HepG2 (cell line): ENCODE data around the gene GLT1D1. TPM values are rescaled to one million over a fixed set of nuclear protein-coding genes. Genes with fewer than 3 reads are reported as not detected.

Experiments used
- ARNT ChIP-seq: fragments of 450-650 bp; IDR thresholded peaks from 2 replicates; pipeline ENCODE4 v1.6.1; 2017
- DDIT3 ChIP-seq: sonication (generic); formaldehyde crosslinking; IDR thresholded peaks from 2 replicates; pipeline ENCODE4 v1.4.0; 2020; ENCODE audit warnings: mild to moderate bottlenecking, missing genetic modification reagents
- MNT ChIP-seq: fragments of 450-650 bp; IDR thresholded peaks from 2 replicates; pipeline ENCODE4 v1.6.1; 2016
- MXD3 ChIP-seq: IDR thresholded peaks from 2 replicates; pipeline ENCODE4 v1.6.1; 2016; ENCODE audit warnings: mild to moderate bottlenecking, missing biosample characterization, missing genetic modification reagents
- PITX1 ChIP-seq: sonication (generic); formaldehyde crosslinking; IDR thresholded peaks from 2 replicates; pipeline ENCODE4 v1.5.1; 2020; ENCODE audit warnings: mild to moderate bottlenecking, missing genetic modification reagents
- REST ChIP-seq, 2 experiments: IDR thresholded peaks; 2 replicates each; pipeline ENCODE4 v1.6.1; 2011 to 2012; ENCODE audit warnings: low read length in 2 of 2, borderline replicate concordance in 1 of 2, low read depth in 1 of 2, mild to moderate bottlenecking in 1 of 2, moderate library complexity in 1 of 2
- SRSF4 ChIP-seq: fragments of 200-400 bp; formaldehyde crosslinking; IDR thresholded peaks from one replicate; pipeline ENCODE4 v1.6.1; 2018; ENCODE audit warnings: mild to moderate bottlenecking, low read depth, low read length, moderate library complexity; ENCODE audit not compliant: poor library complexity, severe bottlenecking
- ZBTB34 ChIP-seq: sonication (generic); formaldehyde crosslinking; IDR thresholded peaks from 2 replicates; pipeline ENCODE4 v1.8.0; 2022; ENCODE audit warnings: mild to moderate bottlenecking, missing genetic modification reagents
- ZBTB43 ChIP-seq: sonication (generic); formaldehyde crosslinking; conservative IDR thresholded peaks from 2 replicates; pipeline ENCODE4 v1.4.0; 2020; ENCODE audit warnings: missing genetic modification reagents
- ZNF142 ChIP-seq: sonication (generic); formaldehyde crosslinking; IDR thresholded peaks from 2 replicates; pipeline ENCODE4 v1.4.0; 2020; ENCODE audit warnings: missing genetic modification reagents
- ZNF644 ChIP-seq: IDR thresholded peaks from 2 replicates; pipeline ENCODE4 v1.6.1; 2016; ENCODE audit warnings: low read depth
- ZSCAN25 ChIP-seq: sonication (generic); formaldehyde crosslinking; IDR thresholded peaks from 2 replicates; pipeline ENCODE4 v1.8.0; 2022; ENCODE audit warnings: mild to moderate bottlenecking, missing genetic modification reagents
- polyA plus RNA-seq, 8 experiments: library from polyadenylated mRNA; depleted of rRNA in 3 of 8; stranded (reverse) in 7 of 8; unstranded in 1 of 8; fragments of >200 nt; fragmentation: Illumina TruSeq in 4 of 8; extraction: Trizol in 4 of 8; gene quantifications; 2 replicates each; pipeline versions ENCODE4 v1.2.1 to v1.2.3, GENCODE V29; 2011 to 2016; ENCODE audit warnings: low read depth in 4 of 8, missing spikeins in 1 of 8, mixed read lengths in 1 of 8; ENCODE audit not compliant: insufficient read depth in 1 of 8
- total RNA-seq, 5 experiments: library from RNA; depleted of rRNA; stranded (reverse); fragments of >200 nt; fragmentation: Illumina TruSeq; extraction: Trizol; gene quantifications; 2 replicates each; pipeline ENCODE4 v1.2.3, GENCODE V29; 2016; ENCODE audit warnings: low read depth in 1 of 5

The GLT1D1 gene
- total and polyA plus RNA-seq, 2 of the 13 experiments (the other 11 are each of a cell fraction or from before 2014, with no cell fraction given), result 0.09 to 0.17 TPM

GRCh38 chr12:128905003-128905544, 51.8 kb downstream of the GLT1D1 start (continued):
- peak; percentile 68 for TF ChIP-seq MNT
- no peak for TF ChIP-seq ARNT
- TF ChIP-seq ZBTB43 (CRISPR knock-in tag), result peak; percentile 99
- no peak for TF ChIP-seq ZNF644 (CRISPR knock-in tag)
- TF ChIP-seq ZSCAN25 (CRISPR knock-in tag), result no peak
- no peak for TF ChIP-seq ZBTB34
- no peak for TF ChIP-seq DDIT3 (CRISPR knock-in tag)
- 0 out of 2 replicates have a peak, but pooled peaks have one; percentile 42 for TF ChIP-seq ZNF142 (CRISPR knock-in tag)
- peak; percentile 42; the same call in 1 of the 2 replicates for TF ChIP-seq MXD3 (CRISPR knock-in tag)
- peak; percentile 70 for TF ChIP-seq PITX1 (CRISPR knock-in tag)
- no peak for TF ChIP-seq SRSF4
- TF ChIP-seq REST (IDR thresholded peaks at IDR 0.05; ENCODE audit: borderline replicate concordance in 1 of 2, low read depth in 1 of 2, low read length in 2 of 2), result no peak
